K562 (cell line): ENCODE data around the gene PDE4A. TPM values are rescaled to one million over a fixed set of nuclear protein-coding genes. Genes with fewer than 3 reads are reported as not detected.

ENCODE experiments used
- BMI1 ChIP-seq: fragments of 150-350 bp; IDR thresholded peaks from 2 replicates; pipeline ENCODE4 v1.6.1; 2014; ENCODE audit warnings: low read length
- ESRRA ChIP-seq: fragments of 450-650 bp; IDR thresholded peaks from 2 replicates; pipeline ENCODE4 v1.6.1; 2014; ENCODE audit warnings: low read depth, mild to moderate bottlenecking, moderate library complexity, borderline replicate concordance
- GTF2E2 ChIP-seq: fragments of 200-800 bp; sonication (Bioruptor generic); IDR thresholded peaks from 2 replicates; pipeline ENCODE4 v1.6.1; 2016; ENCODE audit warnings: missing genetic modification characterization, missing compliant biosample characterization
- HDAC3 ChIP-seq: fragments of 450-650 bp; IDR thresholded peaks from 2 replicates; pipeline ENCODE4 v1.6.1; 2018; ENCODE audit warnings: borderline replicate concordance, mild to moderate bottlenecking, moderate library complexity; ENCODE audit not compliant: partially characterized antibody
- HIVEP1 ChIP-seq: fragments of 250-450 bp; sonication (Bioruptor Pico); IDR thresholded peaks from 2 replicates; pipeline ENCODE4 v1.4.0; 2020; ENCODE audit warnings: mild to moderate bottlenecking
- LARP7 ChIP-seq: fragments of 450-650 bp; IDR thresholded peaks from 2 replicates; pipeline ENCODE4 v1.6.1; 2016
- MTA1 ChIP-seq: fragments of 450-650 bp; IDR thresholded peaks from 2 replicates; pipeline ENCODE4 v1.6.1; 2017; ENCODE audit warnings: borderline replicate concordance
- NFXL1 ChIP-seq: fragments of 450-650 bp; formaldehyde crosslinking; IDR thresholded peaks from 2 replicates; pipeline ENCODE4 v1.4.0; 2021; ENCODE audit warnings: mild to moderate bottlenecking
- SIN3A ChIP-seq, 2 experiments: fragments of 150-350 bp in 1 of 2; IDR thresholded peaks; 2 replicates each; pipeline ENCODE4 v1.6.1; 2011 to 2016; ENCODE audit warnings: borderline replicate concordance in 2 of 2, low read depth in 2 of 2, low read length in 2 of 2, mild to moderate bottlenecking in 2 of 2, moderate library complexity in 2 of 2; ENCODE audit not compliant: control insufficient read depth in 1 of 2
- SP1 ChIP-seq: sonication (generic); formaldehyde crosslinking; IDR thresholded peaks from 2 replicates; pipeline ENCODE4 v1.8.1; 2022; ENCODE audit warnings: mild to moderate bottlenecking, missing genetic modification reagents
- TBL1XR1 ChIP-seq, 2 experiments: IDR thresholded peaks; 2 replicates each; pipeline ENCODE4 v1.6.1; 2012; ENCODE audit warnings: improper control_type of control experiment in 2 of 2, low read length in 2 of 2, mild to moderate bottlenecking in 1 of 2
- ZNF12 ChIP-seq: sonication (generic); formaldehyde crosslinking; IDR thresholded peaks from 2 replicates; pipeline ENCODE4 v1.4.0; 2020; ENCODE audit warnings: mild to moderate bottlenecking, missing genetic modification reagents
- ZNF408 ChIP-seq: fragments of 250-450 bp; sonication (Bioruptor Pico); IDR thresholded peaks from 2 replicates; pipeline ENCODE4 v1.4.0; 2020; ENCODE audit warnings: low read depth, mild to moderate bottlenecking, moderate library complexity
- ZSCAN29 ChIP-seq: fragments of 450-650 bp; IDR thresholded peaks from 2 replicates; pipeline ENCODE4 v1.6.1; 2017
- polyA plus RNA-seq, 8 experiments: library from polyadenylated mRNA; depleted of rRNA in 4 of 8; stranded (reverse) in 5 of 8; unstranded in 3 of 8; fragments of >200 nt; fragmentation: Nextera tagmentation in 2 of 8; fragmentation: Illumina TruSeq in 1 of 8; extraction: Ambion mirVana in 2 of 8; extraction: Trizol in 1 of 8; gene quantifications; 2 replicates each; pipeline versions ENCODE4 v1.2.1 to v1.2.3, GENCODE V29; 2011 to 2014; ENCODE audit warnings: inconsistent platforms in 1 of 8, missing spikeins in 1 of 8
- total RNA-seq, 7 experiments: library from RNA; depleted of rRNA in 6 of 7; stranded (reverse); fragments of >200 nt in 6 of 7; fragmentation: Illumina TruSeq in 2 of 7; extraction: Trizol in 2 of 7; gene quantifications; 2 replicates each; pipeline versions ENCODE4 v1.2.1 to v1.2.3, GENCODE V29; 2011 to 2021; ENCODE audit warnings: low replicate concordance in 1 of 7
- TF ChIP-seq, protein P1 (sequence below), 2 experiments: fragments of 450-650 bp in 1 of 2; sonication (generic) in 1 of 2; formaldehyde crosslinking in 1 of 2; IDR thresholded peaks in 1 of 2; conservative IDR thresholded peaks in 1 of 2; 2 replicates each; pipeline versions ENCODE4 v1.6.1 to v1.8.1; 2016 to 2023; ENCODE audit warnings: mild to moderate bottlenecking in 2 of 2, moderate library complexity in 2 of 2, inconsistent platforms in 1 of 2, missing genetic modification reagents in 1 of 2
- TF ChIP-seq, protein P2 (sequence below), 2 experiments: IDR thresholded peaks; 2 replicates each; pipeline ENCODE4 v1.6.1; 2011; ENCODE audit warnings: borderline replicate concordance in 1 of 2, control low read depth in 1 of 2, low read depth in 1 of 2, low read length in 1 of 2, mild to moderate bottlenecking in 1 of 2, mixed read lengths in 1 of 2, moderate library complexity in 1 of 2; ENCODE audit not compliant: insufficient read depth in 1 of 2, insufficient read length in 1 of 2, poor library complexity in 1 of 2, severe bottlenecking in 1 of 2; ENCODE audit errors: extremely low read depth in 1 of 2
- TF ChIP-seq, protein P3 (sequence below), 3 experiments: fragments of 200-800 bp in 1 of 3; fragments of 250-450 bp in 1 of 3; fragments of 450-650 bp in 1 of 3; sonication (Bioruptor Pico) in 1 of 3; sonication (Bioruptor generic) in 1 of 3; formaldehyde crosslinking in 1 of 3; IDR thresholded peaks; 2 replicates each; pipeline versions ENCODE4 v1.6.1 to v1.8.0; 2016 to 2022; ENCODE audit warnings: mild to moderate bottlenecking in 2 of 3, missing genetic modification characterization in 2 of 3, missing compliant biosample characterization in 1 of 3, moderate library complexity in 1 of 3
- TF ChIP-seq, protein P4 (sequence below): fragments of 250-450 bp; sonication (Bioruptor Pico); IDR thresholded peaks from 2 replicates; pipeline ENCODE4 v1.8.0; 2022; ENCODE audit warnings: inconsistent platforms, mild to moderate bottlenecking, moderate library complexity, borderline replicate concordance

The PDE4A gene
- total and polyA plus RNA-seq, 9 of the 15 experiments (the other 6 are each of a cell fraction or from before 2014, with no cell fraction given), result 0.66 to 26.9 (median 4.6) TPM

DNA sequence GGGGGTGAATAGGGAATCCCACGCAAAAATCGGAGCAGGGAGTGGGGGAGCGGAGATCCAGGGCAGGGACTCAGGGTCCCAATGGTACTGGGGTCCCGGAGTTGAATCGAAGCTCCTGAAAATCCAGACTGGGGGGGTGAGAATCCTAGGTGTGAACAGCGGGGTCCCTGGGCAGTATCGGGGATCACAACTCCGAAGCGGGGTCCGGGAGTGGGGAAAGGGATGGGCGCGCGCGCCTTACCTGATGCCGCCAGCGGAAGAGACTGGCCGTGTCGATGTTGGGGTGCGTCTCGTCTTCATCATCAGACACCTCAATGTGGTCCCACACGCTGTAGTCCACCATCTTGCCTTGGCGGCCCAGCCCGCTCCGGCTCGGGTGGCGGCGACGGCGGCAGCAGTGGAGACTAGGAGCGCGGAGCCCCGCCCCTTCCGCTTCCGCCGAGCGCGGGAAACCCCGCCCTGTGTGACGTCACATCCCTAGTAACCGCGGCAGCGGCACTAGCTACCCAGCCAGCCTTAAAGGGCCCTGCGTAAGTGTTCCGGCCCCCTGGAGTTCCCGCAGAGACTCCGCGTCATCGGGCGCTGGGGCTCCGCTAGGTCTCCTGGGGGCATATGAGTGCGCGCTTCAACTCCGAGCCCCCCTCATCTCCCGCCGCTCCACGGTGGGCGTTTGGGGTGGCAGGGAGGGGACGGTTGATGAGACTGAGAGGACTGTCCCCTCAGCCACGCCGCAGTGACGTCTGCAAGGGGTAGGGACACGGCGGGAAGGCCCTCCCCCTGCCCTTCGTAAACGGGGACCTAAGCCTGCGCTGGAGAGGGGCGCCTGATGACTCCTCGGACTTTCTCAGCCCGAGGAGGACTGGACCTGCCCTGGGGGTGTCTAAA lies 17.0 kb upstream of the PDE4A start, which contains the start of gene CDC37 (continued):
- TF ChIP-seq, protein P1, sequence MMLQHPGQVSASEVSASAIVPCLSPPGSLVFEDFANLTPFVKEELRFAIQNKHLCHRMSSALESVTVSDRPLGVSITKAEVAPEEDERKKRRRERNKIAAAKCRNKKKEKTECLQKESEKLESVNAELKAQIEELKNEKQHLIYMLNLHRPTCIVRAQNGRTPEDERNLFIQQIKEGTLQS (IDR thresholded peaks at IDR 0.05), result peak; percentile 90
- TF ChIP-seq, protein P1 (CRISPR knock-in tag; conservative IDR thresholded peaks at IDR 0.05), result no peak; the same call in 1 of the 2 replicates
- TF ChIP-seq NFXL1 (CRISPR knock-in tag) (no peak), SIN3A (IDR thresholded peaks at IDR 0.05; ENCODE audit: borderline replicate concordance in 2 of 2, control insufficient read depth in 1 of 2, low read depth in 2 of 2, low read length in 2 of 2) (peak; percentile 98), ESRRA (0 out of 2 replicates have a peak, but pooled peaks have one; percentile 5), GTF2E2 (peak; percentile 7; the same call in 1 of the 2 replicates), MTA1 (no peak), TBL1XR1 (IDR thresholded peaks at IDR 0.05; ENCODE audit: low read length in 2 of 2) (peak in 1 of 2 experiments; percentile 56; a peak in 2 of 4 replicates), SP1 (peak; percentile 81), ZSCAN29 (no peak), BMI1 (peak; percentile 72; the same call in 1 of the 2 replicates), ZNF12 (CRISPR knock-in tag) (0 out of 2 replicates have a peak, but pooled peaks have one; percentile 41), HIVEP1 (CRISPR knock-in tag) (no peak), LARP7 (no peak), HDAC3 (no peak), ZNF408 (CRISPR knock-in tag) (no peak)
- TF ChIP-seq, protein P2, sequence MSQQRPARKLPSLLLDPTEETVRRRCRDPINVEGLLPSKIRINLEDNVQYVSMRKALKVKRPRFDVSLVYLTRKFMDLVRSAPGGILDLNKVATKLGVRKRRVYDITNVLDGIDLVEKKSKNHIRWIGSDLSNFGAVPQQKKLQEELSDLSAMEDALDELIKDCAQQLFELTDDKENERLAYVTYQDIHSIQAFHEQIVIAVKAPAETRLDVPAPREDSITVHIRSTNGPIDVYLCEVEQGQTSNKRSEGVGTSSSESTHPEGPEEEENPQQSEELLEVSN (IDR thresholded peaks at IDR 0.05; ENCODE audit: borderline replicate concordance in 1 of 2, extremely low read depth in 1 of 2, insufficient read depth in 1 of 2, insufficient read length in 1 of 2, low read depth in 1 of 2, low read length in 1 of 2, poor library complexity in 1 of 2, severe bottlenecking in 1 of 2), result peak; percentile 32 to 60
- TF ChIP-seq, protein P3, sequence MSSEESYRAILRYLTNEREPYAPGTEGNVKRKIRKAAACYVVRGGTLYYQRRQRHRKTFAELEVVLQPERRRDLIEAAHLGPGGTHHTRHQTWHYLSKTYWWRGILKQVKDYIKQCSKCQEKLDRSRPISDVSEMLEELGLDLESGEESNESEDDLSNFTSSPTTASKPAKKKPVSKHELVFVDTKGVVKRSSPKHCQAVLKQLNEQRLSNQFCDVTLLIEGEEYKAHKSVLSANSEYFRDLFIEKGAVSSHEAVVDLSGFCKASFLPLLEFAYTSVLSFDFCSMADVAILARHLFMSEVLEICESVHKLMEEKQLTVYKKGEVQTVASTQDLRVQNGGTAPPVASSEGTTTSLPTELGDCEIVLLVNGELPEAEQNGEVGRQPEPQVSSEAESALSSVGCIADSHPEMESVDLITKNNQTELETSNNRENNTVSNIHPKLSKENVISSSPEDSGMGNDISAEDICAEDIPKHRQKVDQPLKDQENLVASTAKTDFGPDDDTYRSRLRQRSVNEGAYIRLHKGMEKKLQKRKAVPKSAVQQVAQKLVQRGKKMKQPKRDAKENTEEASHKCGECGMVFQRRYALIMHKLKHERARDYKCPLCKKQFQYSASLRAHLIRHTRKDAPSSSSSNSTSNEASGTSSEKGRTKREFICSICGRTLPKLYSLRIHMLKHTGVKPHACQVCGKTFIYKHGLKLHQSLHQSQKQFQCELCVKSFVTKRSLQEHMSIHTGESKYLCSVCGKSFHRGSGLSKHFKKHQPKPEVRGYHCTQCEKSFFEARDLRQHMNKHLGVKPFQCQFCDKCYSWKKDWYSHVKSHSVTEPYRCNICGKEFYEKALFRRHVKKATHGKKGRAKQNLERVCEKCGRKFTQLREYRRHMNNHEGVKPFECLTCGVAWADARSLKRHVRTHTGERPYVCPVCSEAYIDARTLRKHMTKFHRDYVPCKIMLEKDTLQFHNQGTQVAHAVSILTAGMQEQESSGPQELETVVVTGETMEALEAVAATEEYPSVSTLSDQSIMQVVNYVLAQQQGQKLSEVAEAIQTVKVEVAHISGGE (CRISPR knock-in tag; IDR thresholded peaks at IDR 0.05), result peak in 1 of 3 experiments; percentile 91; a peak in 3 of 6 replicates
- TF ChIP-seq, protein P4, sequence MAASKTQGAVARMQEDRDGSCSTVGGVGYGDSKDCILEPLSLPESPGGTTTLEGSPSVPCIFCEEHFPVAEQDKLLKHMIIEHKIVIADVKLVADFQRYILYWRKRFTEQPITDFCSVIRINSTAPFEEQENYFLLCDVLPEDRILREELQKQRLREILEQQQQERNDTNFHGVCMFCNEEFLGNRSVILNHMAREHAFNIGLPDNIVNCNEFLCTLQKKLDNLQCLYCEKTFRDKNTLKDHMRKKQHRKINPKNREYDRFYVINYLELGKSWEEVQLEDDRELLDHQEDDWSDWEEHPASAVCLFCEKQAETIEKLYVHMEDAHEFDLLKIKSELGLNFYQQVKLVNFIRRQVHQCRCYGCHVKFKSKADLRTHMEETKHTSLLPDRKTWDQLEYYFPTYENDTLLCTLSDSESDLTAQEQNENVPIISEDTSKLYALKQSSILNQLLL (CRISPR knock-in tag), result no peak
